ENCODE results near the gene NTRK1.

The NTRK1 gene

GRCh38 chr1:156839426-156840109, 21.1 kb upstream of the NTRK1 start:
- peak; percentile 79 for DNase-seq

GRCh38 chr1:156840186-156840897, 20.3 kb upstream of the NTRK1 start:
- DNase-seq, result peak; percentile 47

- DNase-seq, result no peak
These were observed 19.8 kb upstream of the NTRK1 start for GRCh38 chr1:156840898-156841279.

- DNase-seq, result no peak
These were observed 19.3 kb upstream of the NTRK1 start for GRCh38 chr1:156841295-156841855.

- DNase-seq, result no peak
These were observed 17.9 kb upstream of the NTRK1 start for GRCh38 chr1:156842618-156843300.

- DNase-seq, result no peak
These were observed 16.6 kb upstream of the NTRK1 start for GRCh38 chr1:156844102-156844501.

GRCh38 chr1:156844638-156845037, 16.0 kb upstream of the NTRK1 start:
- DNase-seq, result no peak

- no peak for DNase-seq
These were observed 15.4 kb upstream of the NTRK1 start for GRCh38 chr1:156845055-156845952.

- DNase-seq, result no peak
These were observed 14.6 kb upstream of the NTRK1 start for GRCh38 chr1:156845953-156846545.

- no peak for DNase-seq
These were observed 14.0 kb upstream of the NTRK1 start for GRCh38 chr1:156846643-156847042.

- DNase-seq, result no peak
These were observed 12.8 kb upstream of the NTRK1 start for GRCh38 chr1:156847591-156848460.

- DNase-seq, result no peak
These were observed 12.1 kb upstream of the NTRK1 start for GRCh38 chr1:156848461-156849150.

GRCh38 chr1:156849151-156849496, 11.5 kb upstream of the NTRK1 start:
- DNase-seq, result no peak

GRCh38 chr1:156851779-156852417, 8.8 kb upstream of the NTRK1 start:
- DNase-seq, result peak; percentile 65

- peak; percentile 100 for DNase-seq
These were observed 8.2 kb upstream of the NTRK1 start for GRCh38 chr1:156852418-156852874.

GRCh38 chr1:156853761-156854160, 6.9 kb upstream of the NTRK1 start:
- DNase-seq, result no peak

- DNase-seq, result no peak
These were observed 6.0 kb upstream of the NTRK1 start for GRCh38 chr1:156854634-156855033.

GRCh38 chr1:156856282-156856785, 4.3 kb upstream of the NTRK1 start:
- DNase-seq, result no peak

GRCh38 chr1:156857532-156857931, 3.1 kb upstream of the NTRK1 start:
- no peak for DNase-seq

GRCh38 chr1:156858555-156858956, 2.1 kb upstream of the NTRK1 start:
- peak; percentile 59 for DNase-seq
